Breast epithelium (tissue), 3 donors: Measurements from ENCODE around the gene KRT15.

Experiments
- CTCF ChIP-seq, 3 donors: fragments of 450-650 bp; IDR thresholded peaks; one replicate each; pipeline ENCODE4 v1.5.1; 2016 to 2017; ENCODE audit warnings: antibody characterized with exemption in 3 of 3, mild to moderate bottlenecking in 3 of 3, moderate library complexity in 3 of 3
- POLR2A ChIP-seq: fragments of 450-650 bp; IDR thresholded peaks from one replicate; pipeline ENCODE4 v1.6.1; 2016; ENCODE audit warnings: antibody characterized with exemption, mild to moderate bottlenecking, moderate library complexity
- POLR2AphosphoS5 ChIP-seq, 3 donors: sonication (generic); formaldehyde crosslinking; IDR thresholded peaks; one replicate each; pipeline ENCODE4 v1.6.1; 2017; ENCODE audit warnings: antibody characterized with exemption in 3 of 3

DNA sequence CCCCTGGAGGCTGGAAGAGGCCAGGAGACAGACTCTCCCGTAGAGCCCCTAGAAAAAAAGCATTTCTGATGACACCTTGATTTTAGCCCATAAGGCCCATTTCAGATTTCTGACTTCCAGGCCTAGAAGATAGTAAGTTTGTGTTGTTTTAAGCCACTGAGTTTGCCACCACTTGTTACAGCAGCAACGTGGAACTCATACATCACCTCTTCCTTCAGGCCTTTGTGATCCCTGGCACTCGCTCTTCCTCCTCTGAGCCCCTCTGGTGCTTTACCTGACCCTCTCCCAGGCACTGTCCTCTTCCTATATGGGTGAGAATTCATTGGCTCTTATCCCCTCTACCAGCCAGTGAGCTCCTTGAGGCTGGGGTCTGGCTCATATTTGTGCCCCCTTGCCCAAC, 28.1 kb upstream of the KRT15 start:
- TF ChIP-seq POLR2AphosphoS5 (IDR thresholded peaks at IDR 0.05) (no peak), POLR2A (no peak), CTCF (IDR thresholded peaks at IDR 0.05) (no peak)
